Caco-2 (cell line): Measurements from ENCODE around the gene MAF. TPM values are rescaled to one million over a fixed set of nuclear protein-coding genes. Genes with fewer than 3 reads are reported as not detected.

Experiments used
- BruUV-seq: library from RNA; stranded (reverse); fragments of 400-500 nt; replicated peaks from 2 replicates; lab custom pipeline; 2021; lab: Mats Ljungman, UMichigan
- CTCF ChIA-PET: fragments of 300-600 bp; sonication (Branson Sonifier 250); formaldehyde crosslinking; loops from one replicate; lab custom pipeline; 2022; ENCODE audit warnings: antibody characterized with exemption; lab: Charles Lee
- POLR2A ChIA-PET: fragments of 300-600 bp; sonication (Branson Sonifier 250); formaldehyde crosslinking; loops from one replicate; lab custom pipeline; 2022; ENCODE audit warnings: antibody characterized with exemption; lab: Charles Lee
- DNase-seq, 2 experiments: peaks; one replicate each; pipeline versions ENCODE4 v3.0.0 to v3.0.0-alpha.2; 2020 to 2022
- H3K27me3 ChIP-seq: replicated peaks from 2 replicates; pipeline ENCODE4 v1.6.0; 2011; ENCODE audit warnings: low read length; ENCODE audit not compliant: control insufficient read depth, insufficient read depth
- H3K36me3 ChIP-seq: 2 replicates; pipeline ENCODE4 v1.5.1; 2011; ENCODE audit warnings: low read length; ENCODE audit not compliant: control insufficient read depth, insufficient read depth
- H3K4me1 ChIP-seq: fragments of 250-450 bp; sonication (Bioruptor Pico); 2 replicates; pipeline ENCODE4 v1.5.1; 2020; ENCODE audit warnings: mild to moderate bottlenecking
- H3K4me3 ChIP-seq: 2 replicates; pipeline ENCODE4 v1.5.1; 2011; ENCODE audit warnings: low read depth, mild to moderate bottlenecking, control low read depth, low read length
- H3K9me3 ChIP-seq: fragments of 250-450 bp; sonication (Bioruptor Pico); 2 replicates; pipeline ENCODE4 v1.5.1; 2020; ENCODE audit warnings: mild to moderate bottlenecking, moderate library complexity
- H3K27ac Mint-ChIP-seq: one replicate; pipeline ENCODE4 v1.8.0; 2022; ENCODE audit warnings: mixed read lengths; ENCODE audit not compliant: unreplicated experiment
- H3K27me3 Mint-ChIP-seq: one replicate; pipeline ENCODE4 v1.8.0; 2022; ENCODE audit warnings: mixed read lengths; ENCODE audit not compliant: insufficient read depth, unreplicated experiment
- H3K36me3 Mint-ChIP-seq: one replicate; pipeline ENCODE4 v1.8.0; 2022; ENCODE audit warnings: mild to moderate bottlenecking, mixed read lengths; ENCODE audit not compliant: insufficient read depth, unreplicated experiment
- H3K4me1 Mint-ChIP-seq: one replicate; pipeline ENCODE4 v1.8.0; 2022; ENCODE audit warnings: low read depth, mixed read lengths; ENCODE audit not compliant: unreplicated experiment
- H3K4me3 Mint-ChIP-seq: one replicate; pipeline ENCODE4 v1.8.0; 2022; ENCODE audit warnings: mild to moderate bottlenecking, moderate library complexity, mixed read lengths; ENCODE audit not compliant: unreplicated experiment
- H3K9me3 Mint-ChIP-seq: one replicate; pipeline ENCODE4 v1.8.0; 2022; ENCODE audit warnings: mixed read lengths; ENCODE audit not compliant: unreplicated experiment
- intact Hi-C: fragments of 100-400 bp; cut with micrococcal nuclease; formaldehyde crosslinking; loops from one replicate; pipeline ENCODE4 v1.10.0; 2022; ENCODE audit not compliant: unreplicated experiment
- total RNA-seq: library from RNA; stranded (reverse); gene quantifications from 2 replicates; pipeline ENCODE4 v1.2.3, GENCODE V29; 2022
- TF ChIP-seq, protein P1 (sequence below), 2 experiments: fragments of 200-600 bp in 1 of 2; IDR thresholded peaks; 1 replicate in 1 of 2; 2 replicates in 1 of 2; pipeline versions ENCODE4 v1.5.1 to v1.8.0; 2011 to 2022; ENCODE audit warnings: antibody characterized with exemption in 1 of 2, control low read depth in 1 of 2, inconsistent platforms in 1 of 2, low read depth in 1 of 2, low read length in 1 of 2, mild to moderate bottlenecking in 1 of 2, moderate library complexity in 1 of 2; ENCODE audit not compliant: insufficient read depth in 1 of 2, severe bottlenecking in 1 of 2, unreplicated experiment in 1 of 2

Gene MAF
- total RNA-seq, 1 experiment from 2014 or later, result 3.6 TPM

DNA sequence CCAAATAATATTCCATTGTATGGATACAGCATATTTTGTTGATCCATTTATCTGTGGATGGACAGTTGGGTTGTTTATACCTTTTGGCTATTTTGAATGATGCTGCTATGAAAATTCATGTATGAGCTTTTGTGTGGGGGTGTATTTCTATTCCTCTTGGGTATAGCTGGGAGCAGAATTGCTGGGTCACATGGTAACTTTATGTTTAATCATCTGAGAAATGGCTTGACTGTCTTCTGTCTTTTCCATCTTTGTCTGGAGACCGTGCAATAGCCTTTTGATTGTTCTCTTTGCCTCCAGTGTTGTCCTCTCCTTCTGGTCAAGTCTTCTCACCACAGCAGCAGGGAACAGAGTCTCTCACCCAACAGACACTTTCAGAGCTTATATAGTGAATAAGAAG lies 20.5 kb upstream of the MAF start:
- no peaks in the 10 kb centered on the region for H3K9me3 Mint-ChIP-seq
- H3K36me3 Mint-ChIP-seq, result no peaks in the 10 kb centered on the region
- no TSS peak for BruUV-seq
- Histone ChIP-seq H3K27me3 (peaks cover 1% of the 10 kb centered on the region), H3K4me1 (no peaks in the 10 kb centered on the region), H3K4me3 (no peak overlapping the region), H3K9me3 (no peaks in the 10 kb centered on the region), H3K36me3 (no peaks in the 10 kb centered on the region)
- H3K4me1 Mint-ChIP-seq, result no peaks in the 10 kb centered on the region
- H3K27ac Mint-ChIP-seq, result no peak overlapping the region
- no peak for DNase-seq
- intact Hi-C loops, result no loop called here
- H3K27me3 Mint-ChIP-seq, result peaks cover 18% of the 10 kb centered on the region
- CTCF ChIA-PET, result no interaction called here
- no peak overlapping the region for H3K4me3 Mint-ChIP-seq
- POLR2A ChIA-PET, result no interaction called here
- TF ChIP-seq, protein P1, sequence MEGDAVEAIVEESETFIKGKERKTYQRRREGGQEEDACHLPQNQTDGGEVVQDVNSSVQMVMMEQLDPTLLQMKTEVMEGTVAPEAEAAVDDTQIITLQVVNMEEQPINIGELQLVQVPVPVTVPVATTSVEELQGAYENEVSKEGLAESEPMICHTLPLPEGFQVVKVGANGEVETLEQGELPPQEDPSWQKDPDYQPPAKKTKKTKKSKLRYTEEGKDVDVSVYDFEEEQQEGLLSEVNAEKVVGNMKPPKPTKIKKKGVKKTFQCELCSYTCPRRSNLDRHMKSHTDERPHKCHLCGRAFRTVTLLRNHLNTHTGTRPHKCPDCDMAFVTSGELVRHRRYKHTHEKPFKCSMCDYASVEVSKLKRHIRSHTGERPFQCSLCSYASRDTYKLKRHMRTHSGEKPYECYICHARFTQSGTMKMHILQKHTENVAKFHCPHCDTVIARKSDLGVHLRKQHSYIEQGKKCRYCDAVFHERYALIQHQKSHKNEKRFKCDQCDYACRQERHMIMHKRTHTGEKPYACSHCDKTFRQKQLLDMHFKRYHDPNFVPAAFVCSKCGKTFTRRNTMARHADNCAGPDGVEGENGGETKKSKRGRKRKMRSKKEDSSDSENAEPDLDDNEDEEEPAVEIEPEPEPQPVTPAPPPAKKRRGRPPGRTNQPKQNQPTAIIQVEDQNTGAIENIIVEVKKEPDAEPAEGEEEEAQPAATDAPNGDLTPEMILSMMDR (IDR thresholded peaks at IDR 0.05; ENCODE audit: insufficient read depth in 1 of 2, low read depth in 1 of 2, low read length in 1 of 2, severe bottlenecking in 1 of 2, unreplicated experiment in 1 of 2), result no peak

DNA sequence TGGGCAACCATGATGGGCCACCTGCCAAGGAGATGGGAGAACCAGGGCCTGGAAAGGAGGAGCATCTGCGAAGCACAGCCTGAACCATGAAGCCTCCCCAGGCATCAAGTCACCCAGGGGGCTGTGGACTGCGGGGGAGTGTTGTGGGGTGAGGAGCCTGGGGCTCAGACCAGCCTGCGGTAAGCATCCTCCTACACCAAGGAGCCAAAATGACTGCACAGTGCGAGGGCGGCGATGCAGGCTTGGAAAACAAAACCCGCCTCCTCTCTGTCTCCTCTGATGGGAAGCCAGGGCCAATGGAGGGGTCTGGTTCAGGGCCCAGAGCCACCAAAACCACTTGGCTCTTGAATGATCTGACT lies 18.1 kb upstream of the MAF start:
- BruUV-seq, result no TSS peak
- TF ChIP-seq, protein P1 (IDR thresholded peaks at IDR 0.05; ENCODE audit: insufficient read depth in 1 of 2, low read depth in 1 of 2, low read length in 1 of 2, severe bottlenecking in 1 of 2, unreplicated experiment in 1 of 2), result no peak

DNA sequence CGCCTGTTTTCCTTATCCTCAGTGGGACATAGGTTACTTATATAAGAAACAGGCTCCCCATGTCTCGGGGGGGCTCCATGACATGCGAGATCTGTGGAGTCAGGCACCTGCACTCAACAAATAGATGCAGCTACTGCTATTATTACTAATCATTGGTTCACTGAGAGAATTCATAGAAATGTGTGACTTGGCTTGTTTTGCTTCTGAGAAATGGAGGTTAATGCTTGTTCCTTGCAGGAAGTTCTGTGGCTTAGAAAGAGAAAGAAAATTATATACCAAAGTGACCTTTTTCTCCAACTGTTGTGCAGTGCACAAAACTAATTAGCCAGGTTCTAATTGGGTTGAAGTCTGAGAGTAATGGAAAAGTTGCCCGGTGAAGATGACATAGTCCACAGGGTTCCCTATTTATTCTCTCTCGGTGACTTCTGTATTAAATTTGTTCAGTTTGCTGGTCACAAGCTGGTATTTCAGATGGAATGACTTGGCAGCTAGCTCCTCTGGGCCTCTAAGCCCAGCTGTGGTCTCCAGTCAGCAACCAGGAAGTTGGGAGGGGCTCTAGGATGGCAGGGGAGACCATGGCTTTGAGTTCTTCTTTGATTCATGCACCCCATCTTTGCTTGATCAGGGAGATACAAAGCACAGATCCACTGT lies 17.6 kb upstream of the MAF start:
- DNase-seq, result no peak
- H3K4me3 ChIP-seq, result no peak overlapping the region
- no peaks in the 10 kb centered on the region for H3K4me1 Mint-ChIP-seq
- intact Hi-C loops, result no loop called here
- H3K27me3 Mint-ChIP-seq, result peaks cover 5% of the 10 kb centered on the region
- no peaks in the 10 kb centered on the region for H3K36me3 ChIP-seq
- H3K36me3 Mint-ChIP-seq, result no peaks in the 10 kb centered on the region
- no peaks in the 10 kb centered on the region for H3K4me1 ChIP-seq
- no peaks in the 10 kb centered on the region for H3K9me3 ChIP-seq
- H3K4me3 Mint-ChIP-seq, result no peak overlapping the region
- H3K27me3 ChIP-seq, result peaks cover 1% of the 10 kb centered on the region; the same call in 1 of the 2 replicates
- H3K9me3 Mint-ChIP-seq, result no peaks in the 10 kb centered on the region
- ChIA-PET POLR2A (no interaction called here), CTCF (no interaction called here)
- H3K27ac Mint-ChIP-seq, result no peak overlapping the region
- BruUV-seq, result no TSS peak
- TF ChIP-seq, protein P1 (IDR thresholded peaks at IDR 0.05; ENCODE audit: insufficient read depth in 1 of 2, low read depth in 1 of 2, low read length in 1 of 2, severe bottlenecking in 1 of 2, unreplicated experiment in 1 of 2), result no peak

More for the DNA sequence above, 18.1 kb upstream of the MAF start:
- H3K27ac Mint-ChIP-seq, result no peak overlapping the region
- ChIA-PET POLR2A (no interaction called here), CTCF (interaction anchor here (0.5 kb wide), 1 partner anchor 16 kb away, joined by 4 read pairs; no protein-coding TSS in a partner anchor)
- H3K4me1 Mint-ChIP-seq, result no peaks in the 10 kb centered on the region
- no peaks in the 10 kb centered on the region for H3K36me3 ChIP-seq
- peaks cover 9% of the 10 kb centered on the region for H3K27me3 Mint-ChIP-seq
- H3K4me1 ChIP-seq, result no peaks in the 10 kb centered on the region
- no peaks in the 10 kb centered on the region for H3K9me3 Mint-ChIP-seq
- H3K4me3 Mint-ChIP-seq, result no peak overlapping the region
- no peaks in the 10 kb centered on the region for H3K9me3 ChIP-seq
- no peak for DNase-seq
- peaks cover 1% of the 10 kb centered on the region; the same call in 1 of the 2 replicates for H3K27me3 ChIP-seq
- no peaks in the 10 kb centered on the region for H3K36me3 Mint-ChIP-seq
- no peak overlapping the region for H3K4me3 ChIP-seq
- intact Hi-C loops, result no loop called here
